AML-193 (cell line): ENCODE measurements around the gene FTO.

Experiments
- DNase-seq, 2 experiments: peaks; one replicate each; lab custom pipeline; 2025; lab: John Stamatoyannopoulos, UW

FTO gene

GRCh38 chr16:54086791-54087190 is 382.8 kb downstream of the FTO start:
- no peak for DNase-seq

- no peak for DNase-seq
Observed at GRCh38 chr16:54090602-54091001, 386.6 kb downstream of the FTO start.

GRCh38 chr16:54093281-54093680 is 389.3 kb downstream of the FTO start:
- no peak for DNase-seq

GRCh38 chr16:54094641-54095040 is 390.7 kb downstream of the FTO start:
- DNase-seq, result no peak

DNA sequence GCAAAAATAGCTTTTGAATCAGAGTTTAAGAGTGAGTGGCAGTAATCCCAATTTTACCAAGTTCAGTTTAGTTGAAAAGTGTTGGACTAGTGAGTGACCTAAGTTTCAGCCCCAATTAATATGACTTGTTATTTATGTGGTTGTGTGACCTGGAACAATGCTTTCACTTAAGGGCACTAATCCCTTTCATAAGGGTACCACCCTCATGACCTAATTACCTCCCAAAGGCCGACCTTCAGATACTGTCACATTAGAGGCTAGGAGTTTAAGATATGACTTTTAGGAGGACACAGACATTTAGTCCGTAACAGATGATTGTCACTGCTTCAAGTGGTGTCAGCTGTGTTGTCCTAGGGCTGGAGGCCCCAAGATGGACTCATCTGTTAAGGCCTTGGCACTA is 392.7 kb downstream of the FTO start:
- no peak for DNase-seq

GRCh38 chr16:54097774-54098173 is 393.8 kb downstream of the FTO start:
- DNase-seq, result no peak

- no peak for DNase-seq
Observed at GRCh38 chr16:54098247-54098646, 394.3 kb downstream of the FTO start.

DNA sequence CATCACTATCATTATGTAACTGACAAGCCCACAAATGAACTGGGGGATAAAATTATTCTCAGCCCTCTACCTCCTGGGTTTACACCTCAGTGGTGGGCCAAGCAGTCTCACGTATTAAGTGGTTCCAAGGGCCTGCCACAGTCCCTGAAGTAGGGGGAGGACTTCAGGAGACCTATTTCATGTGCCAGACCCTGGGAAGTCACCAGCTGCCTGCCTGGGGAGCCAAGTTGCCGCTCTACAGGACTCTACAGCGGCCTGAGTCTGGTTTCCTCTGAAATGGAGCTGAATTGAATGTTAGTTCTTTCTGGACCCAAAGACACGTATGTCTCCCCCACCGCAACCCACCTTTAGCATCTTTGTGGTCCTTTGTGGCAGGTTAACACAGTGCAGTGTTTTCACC is 395.7 kb downstream of the FTO start:
- no peak for DNase-seq

DNA sequence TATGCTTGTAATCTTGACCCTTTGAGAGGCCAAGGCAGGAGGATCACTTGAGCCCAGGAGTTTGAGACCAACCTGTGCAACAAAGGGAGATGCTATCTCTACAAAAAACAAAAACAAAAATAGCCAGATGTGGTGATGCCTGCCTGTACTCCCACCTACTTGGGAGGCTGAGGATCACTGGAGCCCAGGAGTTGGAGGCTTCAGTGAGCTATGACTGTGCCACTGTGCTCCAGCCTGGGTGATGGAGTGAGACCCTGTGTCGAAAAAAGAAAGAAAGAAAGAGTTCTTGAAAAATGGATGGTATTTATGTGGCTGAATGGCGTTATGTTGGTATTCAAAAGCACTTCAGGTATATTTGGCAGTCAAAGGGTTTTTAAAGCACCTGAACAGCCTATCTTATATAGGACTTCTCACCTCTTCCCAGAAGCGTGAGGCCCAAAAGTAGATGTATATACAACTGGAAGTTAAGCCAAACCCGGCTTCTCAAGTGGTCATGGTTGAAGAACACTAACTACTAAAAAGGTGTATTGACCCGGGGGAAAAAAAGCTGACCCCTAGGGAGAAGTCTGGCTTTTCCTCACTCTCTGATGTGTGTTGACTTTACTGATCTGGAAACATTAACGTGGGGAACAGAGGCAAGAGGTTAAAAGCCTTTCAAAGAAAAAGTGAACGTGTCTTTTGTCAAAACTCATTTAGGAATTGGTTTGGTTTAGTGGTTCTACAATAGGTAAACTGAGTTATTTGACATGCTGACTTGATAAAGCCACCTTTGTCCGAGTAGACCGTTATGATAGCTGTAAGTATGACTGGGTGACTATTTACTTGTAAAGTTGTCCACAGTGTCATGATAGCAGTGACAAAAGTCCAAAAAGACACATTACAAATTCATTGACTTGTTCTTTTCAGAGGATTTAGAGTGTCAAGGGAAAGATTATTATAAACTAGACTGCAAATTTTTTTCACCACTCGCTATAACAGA is 399.2 kb downstream of the FTO start:
- no peak for DNase-seq

GRCh38 chr16:54106057-54106456 is 402.1 kb downstream of the FTO start:
- DNase-seq, result no peak

DNA sequence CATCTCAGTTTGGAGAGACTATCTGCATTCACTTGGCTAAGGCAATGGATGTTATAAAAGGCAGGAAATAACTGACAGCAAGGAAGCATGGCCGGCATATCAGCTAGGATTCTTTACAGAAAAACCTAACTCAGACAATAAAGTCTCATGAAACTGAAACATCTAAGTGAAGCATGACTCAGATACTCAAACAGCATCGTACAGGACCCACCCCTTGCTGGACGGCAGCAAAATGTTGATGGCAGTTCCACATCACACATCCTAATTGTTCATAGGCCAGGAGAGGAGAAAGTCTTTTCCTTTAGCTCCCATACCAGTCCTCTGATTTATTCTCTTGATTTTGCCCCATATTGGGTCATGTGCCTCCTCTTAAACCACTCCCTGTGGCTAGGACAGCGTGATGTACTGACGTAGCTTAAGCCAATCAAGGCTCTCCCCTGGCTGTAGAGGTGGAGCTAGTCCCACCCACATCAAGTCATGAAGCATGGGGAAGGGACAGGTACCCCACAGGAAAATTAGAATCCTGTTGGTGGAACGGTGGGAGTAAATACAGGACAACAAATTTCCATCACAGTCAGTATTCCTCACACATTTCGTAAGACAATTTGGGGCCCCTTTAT is 403.7 kb downstream of the FTO start:
- DNase-seq, result no peak

GRCh38 chr16:54110016-54110981 is 406.3 kb downstream of the FTO start:
- no peak for DNase-seq

DNA sequence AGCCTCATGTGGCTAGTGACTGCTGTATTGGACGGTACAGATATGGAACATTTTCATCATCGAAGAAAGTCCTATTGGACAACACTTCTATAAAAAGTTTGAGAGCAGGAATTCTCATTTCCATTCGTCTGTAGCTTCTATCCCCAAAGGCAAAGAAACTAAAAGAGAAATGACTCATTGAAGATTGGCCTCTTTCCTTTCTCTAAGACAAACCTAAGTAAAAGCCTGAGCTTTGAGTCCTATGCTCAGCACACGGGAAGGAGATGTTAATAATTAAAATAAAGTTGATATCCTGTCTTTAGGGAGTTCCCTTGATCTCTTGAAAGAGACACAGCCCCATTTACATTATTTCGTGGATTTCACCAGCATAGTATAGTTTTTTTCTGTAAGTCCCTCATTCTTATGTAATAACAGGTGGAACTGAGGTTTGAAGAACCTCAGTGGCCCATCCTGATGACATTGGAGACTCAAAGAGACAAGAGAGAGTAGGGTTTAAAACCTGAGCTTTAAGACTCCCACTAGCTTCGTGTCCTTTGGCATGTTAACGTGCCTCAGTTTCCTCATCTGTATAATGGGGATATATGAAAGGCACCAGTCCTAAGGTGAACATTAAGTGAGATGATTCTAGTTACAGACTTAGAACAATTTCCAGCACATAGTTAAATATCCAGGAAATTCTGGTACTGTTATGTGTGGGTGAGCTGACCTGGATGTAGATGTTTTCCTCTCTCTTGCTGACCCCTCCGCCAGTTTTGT is 408.7 kb downstream of the FTO start:
- no peak for DNase-seq

GRCh38 chr16:54115558-54115957 is 411.6 kb downstream of the FTO start:
- DNase-seq, result no peak

DNA sequence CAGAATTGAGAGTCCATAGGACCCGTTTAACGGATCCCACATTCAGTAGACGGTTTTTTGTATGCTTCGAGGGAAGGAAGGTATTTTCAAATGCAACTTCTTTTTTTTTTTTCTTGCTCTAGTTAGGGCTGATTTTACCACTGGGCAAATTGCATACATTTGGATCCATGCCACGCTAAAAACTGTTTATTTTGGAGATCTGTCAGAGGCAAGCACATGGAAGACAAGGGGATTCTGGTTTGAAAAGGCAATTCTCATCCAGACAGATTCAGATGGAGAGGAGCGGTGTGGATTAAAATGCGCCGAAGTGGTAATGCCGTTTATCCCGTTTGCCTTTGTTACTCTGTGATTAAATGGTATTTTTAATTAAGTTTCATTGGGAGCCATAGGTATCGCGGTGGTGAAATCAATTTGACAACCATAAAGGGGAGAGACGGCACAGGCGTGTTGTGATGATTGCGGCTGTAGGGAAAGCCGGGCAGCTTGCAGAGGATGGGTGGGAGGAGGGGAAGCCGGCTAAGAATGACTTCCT is 412.2 kb downstream of the FTO start:
- DNase-seq, result no peak

- no peak for DNase-seq
Observed at GRCh38 chr16:54118846-54119245, 414.9 kb downstream of the FTO start.

DNA sequence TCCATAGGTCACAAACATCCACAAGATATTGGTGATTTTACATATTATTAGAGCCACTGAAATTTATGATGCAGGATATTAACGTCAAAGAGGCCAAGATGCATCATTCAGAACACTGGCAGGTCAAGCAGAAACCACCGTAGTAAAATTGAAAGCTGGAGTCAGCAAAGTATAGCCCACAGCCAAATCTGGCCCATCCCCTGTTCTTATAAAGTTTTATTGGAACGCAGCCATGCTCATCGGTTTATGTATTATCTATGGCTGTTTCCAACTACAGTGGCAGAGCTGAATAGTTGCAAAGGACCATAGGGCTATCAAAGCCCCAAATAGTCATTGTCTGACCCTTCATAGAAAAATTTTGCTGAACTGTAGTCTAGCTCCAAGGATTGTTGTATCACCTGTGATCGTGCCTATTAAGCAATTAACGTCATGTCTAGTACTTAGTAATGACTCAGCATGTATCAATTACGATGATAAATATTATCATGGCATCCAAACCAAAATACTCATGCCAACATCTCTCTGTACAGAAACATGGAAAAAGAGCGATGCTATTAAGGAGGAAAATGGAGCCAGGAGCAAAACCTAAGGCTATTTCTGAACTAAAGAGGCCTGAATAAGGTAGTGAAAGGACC is 417.0 kb downstream of the FTO start:
- no peak for DNase-seq

GRCh38 chr16:54121539-54122295 is 417.8 kb downstream of the FTO start:
- DNase-seq, result no peak

DNA sequence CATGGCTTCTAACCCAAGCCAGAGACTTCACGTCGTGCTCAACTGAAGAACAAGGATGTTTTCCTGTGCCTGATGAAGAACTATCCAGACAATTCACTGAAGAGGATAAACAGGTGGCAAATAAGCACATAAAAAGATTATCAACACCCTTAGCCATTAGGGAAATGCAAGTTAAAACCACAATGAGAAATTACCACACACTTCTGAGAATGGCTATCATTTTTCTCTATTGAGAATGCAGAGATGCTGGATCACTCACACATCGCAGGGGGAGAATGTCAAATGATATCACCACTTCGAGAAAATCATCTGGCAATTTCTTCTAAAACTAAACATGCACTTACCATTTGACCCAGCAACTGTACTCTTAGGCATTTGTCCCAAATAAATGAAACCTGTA is 419.8 kb downstream of the FTO start:
- no peak for DNase-seq
